K562 (cell line): ENCODE measurements around the gene TMEM234.

Source experiments
- ARHGAP35 ChIP-seq: fragments of 450-650 bp; IDR thresholded peaks from 2 replicates; pipeline ENCODE4 v1.6.1; 2018; ENCODE audit not compliant: partially characterized antibody
- CHD4 ChIP-seq: fragments of 200-600 bp; sonication (generic); IDR thresholded peaks from 3 replicates; pipeline ENCODE4 v1.6.1; 2012; ENCODE audit warnings: low read depth, mild to moderate bottlenecking, mixed read lengths, low read length, inconsistent platforms; ENCODE audit not compliant: insufficient read depth, insufficient replicate concordance, poor library complexity, severe bottlenecking
- EZH2 ChIP-seq: IDR thresholded peaks from 2 replicates; pipeline ENCODE4 v1.6.1; 2012; ENCODE audit warnings: low read depth, mild to moderate bottlenecking, inconsistent platforms, low read length, borderline replicate concordance
- HDGF ChIP-seq: fragments of 450-650 bp; IDR thresholded peaks from 2 replicates; pipeline ENCODE4 v1.6.1; 2016
- JUN ChIP-seq, 2 experiments: sonication (generic) in 1 of 2; formaldehyde crosslinking in 1 of 2; IDR thresholded peaks; 2 replicates each; pipeline versions ENCODE4 v1.6.1 to v1.8.0; 2012 to 2022; ENCODE audit warnings: borderline replicate concordance in 2 of 2, mild to moderate bottlenecking in 2 of 2, improper control_type of control experiment in 1 of 2, low read depth in 1 of 2, low read length in 1 of 2, missing genetic modification reagents in 1 of 2
- KLF13 ChIP-seq: fragments of 450-650 bp; IDR thresholded peaks from 2 replicates; pipeline ENCODE4 v1.6.1; 2016; ENCODE audit warnings: missing genetic modification characterization, low read depth, mild to moderate bottlenecking, missing compliant biosample characterization, moderate library complexity, borderline replicate concordance
- MAZ ChIP-seq, 2 experiments: fragments of 450-650 bp in 1 of 2; sonication (generic) in 1 of 2; formaldehyde crosslinking; IDR thresholded peaks in 1 of 2; conservative IDR thresholded peaks in 1 of 2; 2 replicates each; pipeline versions ENCODE4 v1.4.0 to v1.5.0; 2020; ENCODE audit warnings: mild to moderate bottlenecking in 1 of 2, missing genetic modification reagents in 1 of 2
- MEF2D ChIP-seq: conservative IDR thresholded peaks from 2 replicates; pipeline ENCODE4 v1.6.1; 2016; ENCODE audit warnings: low read depth, missing genetic modification characterization, missing compliant biosample characterization
- PML ChIP-seq: IDR thresholded peaks from 2 replicates; pipeline ENCODE4 v1.6.1; 2012; ENCODE audit warnings: low read length, inconsistent platforms
- POLR2AphosphoS5 ChIP-seq: IDR thresholded peaks from 2 replicates; pipeline ENCODE4 v1.6.1; 2011; ENCODE audit warnings: mild to moderate bottlenecking, low read depth, low read length, moderate library complexity; ENCODE audit not compliant: control insufficient read depth, insufficient read depth
- SIN3A ChIP-seq, 2 experiments: fragments of 150-350 bp in 1 of 2; IDR thresholded peaks; 2 replicates each; pipeline ENCODE4 v1.6.1; 2011 to 2016; ENCODE audit warnings: borderline replicate concordance in 2 of 2, low read depth in 2 of 2, low read length in 2 of 2, mild to moderate bottlenecking in 2 of 2, moderate library complexity in 2 of 2; ENCODE audit not compliant: control insufficient read depth in 1 of 2
- ZNF184 ChIP-seq: sonication (generic); formaldehyde crosslinking; IDR thresholded peaks from 2 replicates; pipeline ENCODE4 v1.5.0; 2020; ENCODE audit warnings: missing genetic modification reagents
- TF ChIP-seq, protein P1 (sequence below): fragments of 450-650 bp; IDR thresholded peaks from 2 replicates; pipeline ENCODE4 v1.6.1; 2016; ENCODE audit warnings: missing biosample characterization, missing genetic modification characterization
- TF ChIP-seq, protein P2 (sequence below), 3 experiments: IDR thresholded peaks in 2 of 3; conservative IDR thresholded peaks in 1 of 3; 2 replicates each; pipeline ENCODE4 v1.5.1; 2011 to 2012; ENCODE audit warnings: low read length in 3 of 3, mild to moderate bottlenecking in 3 of 3, control low read depth in 2 of 3, improper control_type of control experiment in 1 of 3, inconsistent platforms in 1 of 3, low read depth in 1 of 3, mixed read lengths in 1 of 3, moderate library complexity in 1 of 3; ENCODE audit not compliant: insufficient read depth in 2 of 3

DNA sequence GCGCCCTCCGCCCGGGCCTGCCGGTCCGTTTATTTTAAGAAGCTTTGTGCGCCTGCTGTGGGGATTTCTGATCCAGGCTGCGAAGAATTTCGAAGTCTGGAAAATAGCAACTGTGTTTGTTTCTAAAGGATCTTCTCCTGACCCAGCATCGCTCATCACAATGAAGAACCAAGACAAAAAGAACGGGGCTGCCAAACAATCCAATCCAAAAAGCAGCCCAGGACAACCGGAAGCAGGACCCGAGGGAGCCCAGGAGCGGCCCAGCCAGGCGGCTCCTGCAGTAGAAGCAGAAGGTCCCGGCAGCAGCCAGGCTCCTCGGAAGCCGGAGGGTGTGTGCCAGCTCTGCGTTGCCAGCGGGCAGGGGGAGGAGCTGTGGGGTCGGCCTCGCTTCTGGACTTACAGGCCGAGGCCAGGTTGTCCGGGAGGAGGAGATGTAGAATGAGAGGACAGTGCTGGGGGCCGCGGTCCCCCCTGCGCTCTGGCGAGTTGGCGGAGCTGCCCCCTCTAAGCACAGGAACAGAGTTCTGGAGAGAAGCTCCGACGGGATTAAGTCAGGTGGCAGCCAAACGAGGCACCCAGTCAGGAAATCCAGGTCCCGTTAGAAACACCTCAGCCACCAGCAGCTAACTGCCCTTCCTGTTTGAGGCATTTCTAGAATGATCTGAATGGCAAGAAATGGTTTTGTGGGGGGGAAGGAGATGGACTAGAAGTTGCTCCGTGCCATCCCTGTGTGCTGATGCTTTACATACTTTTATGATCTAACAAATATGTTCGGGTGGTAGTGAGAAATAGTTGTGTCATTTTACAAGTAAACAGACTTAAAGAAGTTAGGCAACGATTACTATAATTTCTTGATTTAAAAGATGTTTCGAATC, 41.7 kb downstream of the TMEM234 start:
- TF ChIP-seq, protein P1, sequence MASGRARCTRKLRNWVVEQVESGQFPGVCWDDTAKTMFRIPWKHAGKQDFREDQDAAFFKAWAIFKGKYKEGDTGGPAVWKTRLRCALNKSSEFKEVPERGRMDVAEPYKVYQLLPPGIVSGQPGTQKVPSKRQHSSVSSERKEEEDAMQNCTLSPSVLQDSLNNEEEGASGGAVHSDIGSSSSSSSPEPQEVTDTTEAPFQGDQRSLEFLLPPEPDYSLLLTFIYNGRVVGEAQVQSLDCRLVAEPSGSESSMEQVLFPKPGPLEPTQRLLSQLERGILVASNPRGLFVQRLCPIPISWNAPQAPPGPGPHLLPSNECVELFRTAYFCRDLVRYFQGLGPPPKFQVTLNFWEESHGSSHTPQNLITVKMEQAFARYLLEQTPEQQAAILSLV (tag) = no peak
- TF ChIP-seq SIN3A (IDR thresholded peaks at IDR 0.05; ENCODE audit: borderline replicate concordance in 2 of 2, control insufficient read depth in 1 of 2, low read depth in 2 of 2, low read length in 2 of 2) = 0 out of 4 replicates have a peak, but pooled peaks of 1 of the 2 experiments have one; percentile 51
- TF ChIP-seq KLF13 (tag) = no peak
- no peak for TF ChIP-seq POLR2AphosphoS5
- TF ChIP-seq, protein P2, sequence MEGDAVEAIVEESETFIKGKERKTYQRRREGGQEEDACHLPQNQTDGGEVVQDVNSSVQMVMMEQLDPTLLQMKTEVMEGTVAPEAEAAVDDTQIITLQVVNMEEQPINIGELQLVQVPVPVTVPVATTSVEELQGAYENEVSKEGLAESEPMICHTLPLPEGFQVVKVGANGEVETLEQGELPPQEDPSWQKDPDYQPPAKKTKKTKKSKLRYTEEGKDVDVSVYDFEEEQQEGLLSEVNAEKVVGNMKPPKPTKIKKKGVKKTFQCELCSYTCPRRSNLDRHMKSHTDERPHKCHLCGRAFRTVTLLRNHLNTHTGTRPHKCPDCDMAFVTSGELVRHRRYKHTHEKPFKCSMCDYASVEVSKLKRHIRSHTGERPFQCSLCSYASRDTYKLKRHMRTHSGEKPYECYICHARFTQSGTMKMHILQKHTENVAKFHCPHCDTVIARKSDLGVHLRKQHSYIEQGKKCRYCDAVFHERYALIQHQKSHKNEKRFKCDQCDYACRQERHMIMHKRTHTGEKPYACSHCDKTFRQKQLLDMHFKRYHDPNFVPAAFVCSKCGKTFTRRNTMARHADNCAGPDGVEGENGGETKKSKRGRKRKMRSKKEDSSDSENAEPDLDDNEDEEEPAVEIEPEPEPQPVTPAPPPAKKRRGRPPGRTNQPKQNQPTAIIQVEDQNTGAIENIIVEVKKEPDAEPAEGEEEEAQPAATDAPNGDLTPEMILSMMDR (IDR thresholded peaks at IDR 0.05 in 2 of 3, conservative IDR thresholded peaks at IDR 0.05 in 1 of 3; ENCODE audit: insufficient read depth in 2 of 3, low read depth in 1 of 3, low read length in 3 of 3) = no peak
- TF ChIP-seq EZH2 = no peak
- no peak; the same call in 1 of the 2 replicates for TF ChIP-seq HDGF
- TF ChIP-seq JUN (IDR thresholded peaks at IDR 0.05; ENCODE audit: borderline replicate concordance, low read depth, low read length) = no peak
- TF ChIP-seq JUN (CRISPR knock-in tag; IDR thresholded peaks at IDR 0.05; ENCODE audit: borderline replicate concordance) = no peak
- no peak for TF ChIP-seq ZNF184 (CRISPR knock-in tag)
- no peak for TF ChIP-seq MAZ (CRISPR knock-in tag; conservative IDR thresholded peaks at IDR 0.05 in 1 of 2, IDR thresholded peaks at IDR 0.05 in 1 of 2)
- peak; percentile 9 for TF ChIP-seq PML
- TF ChIP-seq CHD4 = no peak
- no peak for TF ChIP-seq ARHGAP35
- TF ChIP-seq MEF2D (tag) = 0 out of 2 replicates have a peak, but pooled peaks have one; percentile 15
